ENCODE data around the gene ALG6. TPM values are rescaled to one million over a fixed set of nuclear protein-coding genes. Genes with fewer than 3 reads are reported as not detected.
A peak's percentile ranks its signal among the peaks of the same experiment; 100 is the strongest.

ALG6 gene
- total and polyA plus RNA-seq, 2 of the 13 experiments (the other 11 are each of a cell fraction or from before 2014, with no cell fraction given): 6.8 to 8.1 TPM

DNA sequence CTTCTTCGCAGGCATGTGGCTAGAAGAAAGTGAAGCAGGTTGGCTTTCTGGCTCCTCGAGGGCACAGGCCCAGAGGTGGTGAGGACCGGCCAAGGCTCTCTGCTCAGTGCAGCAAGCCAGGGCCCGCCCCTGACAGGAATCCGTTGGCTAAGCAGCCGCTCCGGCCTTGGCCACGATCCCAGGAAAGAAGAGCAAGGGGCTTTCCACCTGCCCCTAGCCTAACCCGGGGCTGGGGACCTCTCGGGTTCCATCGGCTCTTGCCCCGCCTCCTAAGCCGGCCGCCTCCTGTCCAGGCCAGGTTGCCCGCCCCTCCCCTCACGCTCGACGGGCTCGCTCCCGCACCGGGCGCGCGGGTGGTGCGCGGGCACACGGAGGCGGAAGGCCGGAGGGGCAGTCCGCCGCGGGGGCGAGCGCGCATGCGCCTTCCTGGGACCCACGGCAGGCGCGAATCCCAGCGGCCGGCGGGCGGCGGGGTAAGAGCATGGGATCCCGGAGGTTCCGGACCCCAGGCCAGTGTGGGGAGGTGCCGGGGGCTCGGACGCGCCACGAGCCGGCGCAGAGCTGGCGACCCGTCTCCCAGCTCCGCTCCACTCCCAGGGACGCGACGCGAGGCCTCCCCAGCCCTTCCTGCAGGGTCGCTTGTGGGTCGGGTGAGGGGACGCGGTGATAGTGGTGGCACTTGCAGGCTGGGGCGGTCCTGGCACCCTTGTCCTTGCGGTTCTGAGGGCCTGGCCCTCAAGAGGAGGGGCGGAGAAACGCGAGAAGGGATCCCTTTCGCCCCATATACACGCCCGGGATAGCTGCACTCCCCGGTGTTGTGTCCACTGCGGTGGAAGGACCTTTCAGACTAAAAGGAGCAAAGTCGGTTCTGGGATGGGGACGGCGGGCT, at the start of gene ALG6 (continued):
- TF ChIP-seq, protein P1, sequence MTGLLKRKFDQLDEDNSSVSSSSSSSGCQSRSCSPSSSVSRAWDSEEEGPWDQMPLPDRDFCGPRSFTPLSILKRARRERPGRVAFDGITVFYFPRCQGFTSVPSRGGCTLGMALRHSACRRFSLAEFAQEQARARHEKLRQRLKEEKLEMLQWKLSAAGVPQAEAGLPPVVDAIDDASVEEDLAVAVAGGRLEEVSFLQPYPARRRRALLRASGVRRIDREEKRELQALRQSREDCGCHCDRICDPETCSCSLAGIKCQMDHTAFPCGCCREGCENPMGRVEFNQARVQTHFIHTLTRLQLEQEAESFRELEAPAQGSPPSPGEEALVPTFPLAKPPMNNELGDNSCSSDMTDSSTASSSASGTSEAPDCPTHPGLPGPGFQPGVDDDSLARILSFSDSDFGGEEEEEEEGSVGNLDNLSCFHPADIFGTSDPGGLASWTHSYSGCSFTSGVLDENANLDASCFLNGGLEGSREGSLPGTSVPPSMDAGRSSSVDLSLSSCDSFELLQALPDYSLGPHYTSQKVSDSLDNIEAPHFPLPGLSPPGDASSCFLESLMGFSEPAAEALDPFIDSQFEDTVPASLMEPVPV (CRISPR knock-in tag; IDR thresholded peaks at IDR 0.05): peak; percentile 65; the same call in 1 of the 2 replicates
- TF ChIP-seq CHCHD3 (CRISPR knock-in tag; IDR thresholded peaks at IDR 0.05): 0 out of 2 replicates have a peak, but pooled peaks have one; percentile 30
- no peak for TF ChIP-seq ZNF33B (CRISPR knock-in tag; IDR thresholded peaks at IDR 0.05)
- no peak for TF ChIP-seq PRMT3 (CRISPR knock-in tag; IDR thresholded peaks at IDR 0.05; ENCODE audit: borderline replicate concordance, low read depth)
- TF ChIP-seq ZNF24 (IDR thresholded peaks at IDR 0.05): no peak
- TF ChIP-seq, protein P2, sequence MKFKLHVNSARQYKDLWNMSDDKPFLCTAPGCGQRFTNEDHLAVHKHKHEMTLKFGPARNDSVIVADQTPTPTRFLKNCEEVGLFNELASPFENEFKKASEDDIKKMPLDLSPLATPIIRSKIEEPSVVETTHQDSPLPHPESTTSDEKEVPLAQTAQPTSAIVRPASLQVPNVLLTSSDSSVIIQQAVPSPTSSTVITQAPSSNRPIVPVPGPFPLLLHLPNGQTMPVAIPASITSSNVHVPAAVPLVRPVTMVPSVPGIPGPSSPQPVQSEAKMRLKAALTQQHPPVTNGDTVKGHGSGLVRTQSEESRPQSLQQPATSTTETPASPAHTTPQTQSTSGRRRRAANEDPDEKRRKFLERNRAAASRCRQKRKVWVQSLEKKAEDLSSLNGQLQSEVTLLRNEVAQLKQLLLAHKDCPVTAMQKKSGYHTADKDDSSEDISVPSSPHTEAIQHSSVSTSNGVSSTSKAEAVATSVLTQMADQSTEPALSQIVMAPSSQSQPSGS (CRISPR knock-in tag; IDR thresholded peaks at IDR 0.05): no peak
- no peak for TF ChIP-seq ZNF382 (CRISPR knock-in tag; IDR thresholded peaks at IDR 0.05; ENCODE audit: borderline replicate concordance)
- TF ChIP-seq NONO (IDR thresholded peaks at IDR 0.05): no peak
- peak; percentile 60 for TF ChIP-seq NONO (CRISPR knock-in tag; conservative IDR thresholded peaks at IDR 0.05)
- TF ChIP-seq, protein P3, sequence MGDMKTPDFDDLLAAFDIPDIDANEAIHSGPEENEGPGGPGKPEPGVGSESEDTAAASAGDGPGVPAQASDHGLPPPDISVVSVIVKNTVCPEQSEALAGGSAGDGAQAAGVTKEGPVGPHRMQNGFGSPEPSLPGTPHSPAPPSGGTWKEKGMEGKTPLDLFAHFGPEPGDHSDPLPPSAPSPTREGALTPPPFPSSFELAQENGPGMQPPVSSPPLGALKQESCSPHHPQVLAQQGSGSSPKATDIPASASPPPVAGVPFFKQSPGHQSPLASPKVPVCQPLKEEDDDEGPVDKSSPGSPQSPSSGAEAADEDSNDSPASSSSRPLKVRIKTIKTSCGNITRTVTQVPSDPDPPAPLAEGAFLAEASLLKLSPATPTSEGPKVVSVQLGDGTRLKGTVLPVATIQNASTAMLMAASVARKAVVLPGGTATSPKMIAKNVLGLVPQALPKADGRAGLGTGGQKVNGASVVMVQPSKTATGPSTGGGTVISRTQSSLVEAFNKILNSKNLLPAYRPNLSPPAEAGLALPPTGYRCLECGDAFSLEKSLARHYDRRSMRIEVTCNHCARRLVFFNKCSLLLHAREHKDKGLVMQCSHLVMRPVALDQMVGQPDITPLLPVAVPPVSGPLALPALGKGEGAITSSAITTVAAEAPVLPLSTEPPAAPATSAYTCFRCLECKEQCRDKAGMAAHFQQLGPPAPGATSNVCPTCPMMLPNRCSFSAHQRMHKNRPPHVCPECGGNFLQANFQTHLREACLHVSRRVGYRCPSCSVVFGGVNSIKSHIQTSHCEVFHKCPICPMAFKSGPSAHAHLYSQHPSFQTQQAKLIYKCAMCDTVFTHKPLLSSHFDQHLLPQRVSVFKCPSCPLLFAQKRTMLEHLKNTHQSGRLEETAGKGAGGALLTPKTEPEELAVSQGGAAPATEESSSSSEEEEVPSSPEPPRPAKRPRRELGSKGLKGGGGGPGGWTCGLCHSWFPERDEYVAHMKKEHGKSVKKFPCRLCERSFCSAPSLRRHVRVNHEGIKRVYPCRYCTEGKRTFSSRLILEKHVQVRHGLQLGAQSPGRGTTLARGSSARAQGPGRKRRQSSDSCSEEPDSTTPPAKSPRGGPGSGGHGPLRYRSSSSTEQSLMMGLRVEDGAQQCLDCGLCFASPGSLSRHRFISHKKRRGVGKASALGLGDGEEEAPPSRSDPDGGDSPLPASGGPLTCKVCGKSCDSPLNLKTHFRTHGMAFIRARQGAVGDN (CRISPR knock-in tag; IDR thresholded peaks at IDR 0.05): peak; percentile 95
- no peak for TF ChIP-seq NR2F6 (IDR thresholded peaks at IDR 0.05)
- TF ChIP-seq NR2F6 (CRISPR knock-in tag; IDR thresholded peaks at IDR 0.05): no peak
- TF ChIP-seq ZBTB38 (CRISPR knock-in tag; IDR thresholded peaks at IDR 0.05): no peak; the same call in 1 of the 2 replicates
- no peak for TF ChIP-seq ZNF143 (CRISPR knock-in tag; IDR thresholded peaks at IDR 0.05)
- TF ChIP-seq JUN (CRISPR knock-in tag; IDR thresholded peaks at IDR 0.05): no peak
- no peak for TF ChIP-seq MAFK (conservative IDR thresholded peaks at IDR 0.05 in 1 of 2, IDR thresholded peaks at IDR 0.05 in 1 of 2; ENCODE audit: low read length in 2 of 2)
- peak; percentile 32 for TF ChIP-seq YY1 (IDR thresholded peaks at IDR 0.05; ENCODE audit: insufficient read depth, insufficient replicate concordance, low read depth, low read length)
- TF ChIP-seq, protein P4, sequence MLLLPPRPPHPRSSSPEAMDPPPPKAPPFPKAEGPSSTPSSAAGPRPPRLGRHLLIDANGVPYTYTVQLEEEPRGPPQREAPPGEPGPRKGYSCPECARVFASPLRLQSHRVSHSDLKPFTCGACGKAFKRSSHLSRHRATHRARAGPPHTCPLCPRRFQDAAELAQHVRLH (CRISPR knock-in tag; IDR thresholded peaks at IDR 0.05; ENCODE audit: borderline replicate concordance, low read depth): peak; percentile 68; the same call in 1 of the 2 replicates
- TF ChIP-seq DPF2 (CRISPR knock-in tag; IDR thresholded peaks at IDR 0.05; ENCODE audit: borderline replicate concordance, low read depth): no peak
- no peak for TF ChIP-seq MATR3 (CRISPR knock-in tag; IDR thresholded peaks at IDR 0.05)
- no peak for TF ChIP-seq MTA3 (CRISPR knock-in tag; IDR thresholded peaks at IDR 0.05)
- TF ChIP-seq KAT8 (CRISPR knock-in tag; IDR thresholded peaks at IDR 0.05): peak; percentile 58
- TF ChIP-seq HDAC6 (IDR thresholded peaks at IDR 0.05; ENCODE audit: low read depth, low read length): no peak
- no peak for TF ChIP-seq RXRB (CRISPR knock-in tag; IDR thresholded peaks at IDR 0.05; ENCODE audit: borderline replicate concordance)
